Measurements from ENCODE around the gene AKNA.
"Not testable (repeated sequence)": the region's sequence is repeated elsewhere in the genome, so short reads cannot be mapped to it uniquely, and the experiment has no call there.

- TF ChIP-seq, protein P1, sequence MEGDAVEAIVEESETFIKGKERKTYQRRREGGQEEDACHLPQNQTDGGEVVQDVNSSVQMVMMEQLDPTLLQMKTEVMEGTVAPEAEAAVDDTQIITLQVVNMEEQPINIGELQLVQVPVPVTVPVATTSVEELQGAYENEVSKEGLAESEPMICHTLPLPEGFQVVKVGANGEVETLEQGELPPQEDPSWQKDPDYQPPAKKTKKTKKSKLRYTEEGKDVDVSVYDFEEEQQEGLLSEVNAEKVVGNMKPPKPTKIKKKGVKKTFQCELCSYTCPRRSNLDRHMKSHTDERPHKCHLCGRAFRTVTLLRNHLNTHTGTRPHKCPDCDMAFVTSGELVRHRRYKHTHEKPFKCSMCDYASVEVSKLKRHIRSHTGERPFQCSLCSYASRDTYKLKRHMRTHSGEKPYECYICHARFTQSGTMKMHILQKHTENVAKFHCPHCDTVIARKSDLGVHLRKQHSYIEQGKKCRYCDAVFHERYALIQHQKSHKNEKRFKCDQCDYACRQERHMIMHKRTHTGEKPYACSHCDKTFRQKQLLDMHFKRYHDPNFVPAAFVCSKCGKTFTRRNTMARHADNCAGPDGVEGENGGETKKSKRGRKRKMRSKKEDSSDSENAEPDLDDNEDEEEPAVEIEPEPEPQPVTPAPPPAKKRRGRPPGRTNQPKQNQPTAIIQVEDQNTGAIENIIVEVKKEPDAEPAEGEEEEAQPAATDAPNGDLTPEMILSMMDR (IDR thresholded peaks at IDR 0.05): not testable (repeated sequence)
- not testable (repeated sequence) for TF ChIP-seq SREBF2 (IDR thresholded peaks at IDR 0.05); NFE2L2 (conservative IDR thresholded peaks at IDR 0.05; ENCODE audit: low read length); POLR2A (IDR thresholded peaks at IDR 0.05; ENCODE audit: low read length); RCOR1 (IDR thresholded peaks at IDR 0.05; ENCODE audit: low read depth, low read length); EP300 (IDR thresholded peaks at IDR 0.05); MAFK (IDR thresholded peaks at IDR 0.05; ENCODE audit: partially characterized antibody); PBX3 (IDR thresholded peaks at IDR 0.05); PHF8 (IDR thresholded peaks at IDR 0.05; ENCODE audit: borderline replicate concordance, low read depth); JUN (IDR thresholded peaks at IDR 0.05); RAD21 (conservative IDR thresholded peaks at IDR 0.05 in 1 of 2, IDR thresholded peaks at IDR 0.05 in 1 of 2)
- TF ChIP-seq, protein P2, sequence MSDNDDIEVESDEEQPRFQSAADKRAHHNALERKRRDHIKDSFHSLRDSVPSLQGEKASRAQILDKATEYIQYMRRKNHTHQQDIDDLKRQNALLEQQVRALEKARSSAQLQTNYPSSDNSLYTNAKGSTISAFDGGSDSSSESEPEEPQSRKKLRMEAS (IDR thresholded peaks at IDR 0.05): not testable (repeated sequence)
- TF ChIP-seq, protein P3, sequence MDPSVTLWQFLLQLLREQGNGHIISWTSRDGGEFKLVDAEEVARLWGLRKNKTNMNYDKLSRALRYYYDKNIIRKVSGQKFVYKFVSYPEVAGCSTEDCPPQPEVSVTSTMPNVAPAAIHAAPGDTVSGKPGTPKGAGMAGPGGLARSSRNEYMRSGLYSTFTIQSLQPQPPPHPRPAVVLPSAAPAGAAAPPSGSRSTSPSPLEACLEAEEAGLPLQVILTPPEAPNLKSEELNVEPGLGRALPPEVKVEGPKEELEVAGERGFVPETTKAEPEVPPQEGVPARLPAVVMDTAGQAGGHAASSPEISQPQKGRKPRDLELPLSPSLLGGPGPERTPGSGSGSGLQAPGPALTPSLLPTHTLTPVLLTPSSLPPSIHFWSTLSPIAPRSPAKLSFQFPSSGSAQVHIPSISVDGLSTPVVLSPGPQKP (IDR thresholded peaks at IDR 0.05; ENCODE audit: low read depth, low read length): not testable (repeated sequence)
These were observed 62.8 kb downstream of the AKNA start for GRCh38 chr9:114324965-114325364.
